H1 (cell line): ENCODE data around the gene HIPK1. TPM values are rescaled to one million over a fixed set of nuclear protein-coding genes. Genes with fewer than 3 reads are reported as not detected.

ENCODE experiments used
- CTCF ChIA-PET: fragments of 300-600 bp; sonication (Branson Sonifier 250); formaldehyde crosslinking; loops from one replicate; lab custom pipeline; 2021; ENCODE audit not compliant: partially characterized antibody; lab: Charles Lee
- POLR2A ChIA-PET: fragments of 300-600 bp; sonication (Branson Sonifier 250); formaldehyde crosslinking; loops from one replicate; lab custom pipeline; 2021; ENCODE audit warnings: inconsistent platforms; ENCODE audit not compliant: partially characterized antibody; lab: Charles Lee
- DNase-seq, 2 experiments: peaks; one replicate each; pipeline versions ENCODE4 v3.0.0 to v3.0.0-alpha.2; 2010 to 2022; ENCODE audit warnings: low spot score in 2 of 2, low read depth in 1 of 2, mixed read lengths in 1 of 2
- FAIRE-seq: peaks from 2 replicates; lab custom pipeline; 2011; peaks lifted over from hg19 to GRCh38; lab: Jason Lieb, UNC
- H2AFZ ChIP-seq: 2 replicates; pipeline ENCODE4 v1.8.1; 2012; ENCODE audit warnings: low read length, inconsistent platforms
- H2AK5ac ChIP-seq: 2 replicates; pipeline ENCODE4 v1.6.1; 2013; ENCODE audit warnings: low read depth, low read length
- H2BK120ac ChIP-seq: replicated peaks from 2 replicates; pipeline ENCODE3; 2013; ENCODE audit warnings: low read depth, low read length, inconsistent platforms
- H2BK12ac ChIP-seq: 2 replicates; pipeline ENCODE4 v1.6.1; 2013; ENCODE audit warnings: low read depth, low read length
- H2BK15ac ChIP-seq: 2 replicates; pipeline ENCODE4 v1.6.1; 2013; ENCODE audit warnings: low read length
- H2BK20ac ChIP-seq: 2 replicates; pipeline ENCODE4 v1.6.1; 2013; ENCODE audit warnings: low read length
- H2BK5ac ChIP-seq: 2 replicates; pipeline ENCODE4 v1.6.1; 2013; ENCODE audit warnings: low read depth, low read length
- H3K14ac ChIP-seq: 2 replicates; pipeline ENCODE4 v1.6.1; 2013; ENCODE audit warnings: inconsistent platforms; ENCODE audit not compliant: insufficient read length
- H3K18ac ChIP-seq: 2 replicates; pipeline ENCODE4 v1.6.1; 2013; ENCODE audit warnings: low read length; ENCODE audit errors: extremely low read depth
- H3K23ac ChIP-seq: 2 replicates; pipeline ENCODE4 v1.6.1; 2013; ENCODE audit warnings: inconsistent platforms; ENCODE audit not compliant: insufficient read length
- H3K23me2 ChIP-seq: 2 replicates; pipeline ENCODE4 v1.6.1; 2013; ENCODE audit warnings: low read depth, low read length
- H3K27ac ChIP-seq: 2 replicates; pipeline ENCODE4 v1.6.1; 2011; ENCODE audit warnings: low read depth, low read length, inconsistent platforms
- H3K27me3 ChIP-seq, 4 experiments: replicated peaks in 1 of 4; 1 replicate in 1 of 4; 2 replicates in 3 of 4; pipeline versions ENCODE4 v1.6.1 to v1.8.1; 2011 to 2013; ENCODE audit warnings: low read length in 3 of 4, mild to moderate bottlenecking in 3 of 4, inconsistent platforms in 2 of 4, mixed read lengths in 2 of 4, moderate library complexity in 1 of 4; ENCODE audit not compliant: control insufficient read depth in 3 of 4, insufficient read depth in 3 of 4; ENCODE audit errors: extremely low read depth in 1 of 4
- H3K36me3 ChIP-seq, 4 experiments: 2 replicates each; pipeline versions ENCODE4 v1.6.1 to v1.8.1; 2011 to 2013; ENCODE audit warnings: mild to moderate bottlenecking in 4 of 4, low read length in 3 of 4, moderate library complexity in 2 of 4, control low read depth in 1 of 4, inconsistent platforms in 1 of 4; ENCODE audit not compliant: insufficient read depth in 4 of 4, control insufficient read depth in 2 of 4
- H3K4ac ChIP-seq: replicated peaks from 2 replicates; pipeline ENCODE3; 2013; ENCODE audit warnings: low read length, low read depth, mixed read lengths, inconsistent platforms; ENCODE audit not compliant: insufficient read length
- H3K4me1 ChIP-seq, 4 experiments: replicated peaks in 1 of 4; 1 replicate in 1 of 4; 2 replicates in 3 of 4; pipeline versions ENCODE4 v1.6.1 to v1.8.1; 2011 to 2013; ENCODE audit warnings: low read length in 3 of 4, inconsistent platforms in 2 of 4, mixed read lengths in 1 of 4; ENCODE audit not compliant: insufficient read depth in 4 of 4, control insufficient read depth in 3 of 4
- H3K4me2 ChIP-seq, 2 experiments: 2 replicates each; pipeline versions ENCODE4 v1.6.1 to v1.8.1; 2011 to 2013; ENCODE audit warnings: low read depth in 2 of 2, low read length in 2 of 2, control low read depth in 1 of 2, inconsistent platforms in 1 of 2, mild to moderate bottlenecking in 1 of 2; ENCODE audit not compliant: insufficient read depth in 1 of 2
- H3K4me3 ChIP-seq, 4 experiments: fragments of 200-600, 300-600 bp in 1 of 4; sonication (generic), shearing (Covaris generic), sonication (Bioruptor Twin) in 1 of 4; 2 replicates each; pipeline versions ENCODE4 v1.5.1 to v1.8.1; 2011 to 2016; ENCODE audit warnings: low read length in 4 of 4, low read depth in 3 of 4, control low read depth in 2 of 4, inconsistent platforms in 2 of 4, mild to moderate bottlenecking in 2 of 4, mixed read lengths in 1 of 4, moderate library complexity in 1 of 4; ENCODE audit not compliant: insufficient read depth in 2 of 4; ENCODE audit errors: extremely low read depth in 1 of 4
- H3K56ac ChIP-seq: replicated peaks from 2 replicates; pipeline ENCODE3; 2013; ENCODE audit warnings: low read depth, mild to moderate bottlenecking, mixed read lengths, low read length, inconsistent platforms; ENCODE audit not compliant: insufficient read length
- H3K79me1 ChIP-seq: 2 replicates; pipeline ENCODE4 v1.6.1; 2013; ENCODE audit warnings: low read depth, low read length, control low read depth
- H3K79me2 ChIP-seq, 2 experiments: 2 replicates each; pipeline versions ENCODE4 v1.6.1 to v1.8.1; 2012 to 2013; ENCODE audit warnings: low read length in 2 of 2, mild to moderate bottlenecking in 2 of 2, inconsistent platforms in 1 of 2; ENCODE audit not compliant: insufficient read depth in 2 of 2, control insufficient read depth in 1 of 2
- H3K9ac ChIP-seq, 4 experiments: replicated peaks in 1 of 4; 1 replicate in 1 of 4; 2 replicates in 3 of 4; pipeline versions ENCODE4 v1.6.1 to v1.8.1; 2011 to 2013; ENCODE audit warnings: low read depth in 3 of 4, low read length in 3 of 4, control low read depth in 2 of 4, mild to moderate bottlenecking in 2 of 4, moderate library complexity in 2 of 4, inconsistent platforms in 1 of 4; ENCODE audit errors: extremely low read depth in 1 of 4
- H3K9me3 ChIP-seq, 2 experiments: 2 replicates each; pipeline versions ENCODE4 v1.6.1 to v1.8.1; 2012 to 2013; ENCODE audit warnings: mild to moderate bottlenecking in 2 of 2, moderate library complexity in 2 of 2, control low read depth in 1 of 2, inconsistent platforms in 1 of 2, low read depth in 1 of 2, low read length in 1 of 2, mixed read lengths in 1 of 2; ENCODE audit not compliant: insufficient read depth in 2 of 2
- H4K20me1 ChIP-seq, 2 experiments: replicated peaks in 1 of 2; 2 replicates each; pipeline versions ENCODE3 to v1.8.1; 2011 to 2013; ENCODE audit warnings: inconsistent platforms in 2 of 2, low read length in 2 of 2, mild to moderate bottlenecking in 1 of 2; ENCODE audit not compliant: insufficient read depth in 2 of 2, control insufficient read depth in 1 of 2
- H4K5ac ChIP-seq: 2 replicates; pipeline ENCODE4 v1.6.1; 2013; ENCODE audit warnings: low read length, low read depth, mixed read lengths, inconsistent platforms; ENCODE audit not compliant: insufficient read length
- H4K8ac ChIP-seq: 2 replicates; pipeline ENCODE4 v1.8.0; 2013; ENCODE audit warnings: mild to moderate bottlenecking, moderate library complexity, low read length, inconsistent platforms; ENCODE audit not compliant: insufficient read depth; ENCODE audit errors: extremely low read depth
- H4K91ac ChIP-seq: replicated peaks from 2 replicates; pipeline ENCODE3; 2013; ENCODE audit warnings: low read length, mixed read lengths, inconsistent platforms; ENCODE audit not compliant: insufficient read length
- ASH2L ChIP-seq: fragments of 200-600, 300-600 bp; sonication (generic); IDR thresholded peaks from one replicate; pipeline ENCODE4 v1.7.1; 2017; ENCODE audit warnings: low read length
- CHD1 ChIP-seq: IDR thresholded peaks from 2 replicates; pipeline ENCODE4 v1.6.1; 2012; ENCODE audit warnings: low read depth, low read length, improper control_type of control experiment
- CREB1 ChIP-seq: IDR thresholded peaks from 2 replicates; pipeline ENCODE4 v1.6.1; 2012; ENCODE audit warnings: inconsistent platforms
- EP300 ChIP-seq, 2 experiments: IDR thresholded peaks; 1 replicate in 1 of 2; 2 replicates in 1 of 2; pipeline ENCODE4 v1.6.1; 2011 to 2012; ENCODE audit warnings: low read depth in 2 of 2, low read length in 2 of 2, mild to moderate bottlenecking in 2 of 2, borderline replicate concordance in 1 of 2, inconsistent platforms in 1 of 2, moderate library complexity in 1 of 2
- FOSL1 ChIP-seq: IDR thresholded peaks from 2 replicates; pipeline ENCODE4 v1.6.1; 2011; ENCODE audit warnings: mild to moderate bottlenecking, low read depth, low read length, moderate library complexity; ENCODE audit not compliant: insufficient read depth
- HDAC2 ChIP-seq, 2 experiments: fragments of 300-600 bp in 1 of 2; sonication (generic) in 1 of 2; IDR thresholded peaks; 2 replicates each; pipeline ENCODE4 v1.6.1; 2011 to 2012; ENCODE audit warnings: low read depth in 2 of 2, low read length in 2 of 2, mild to moderate bottlenecking in 2 of 2, moderate library complexity in 2 of 2, borderline replicate concordance in 1 of 2, inconsistent platforms in 1 of 2
- JUN ChIP-seq: IDR thresholded peaks from 2 replicates; pipeline ENCODE4 v1.6.1; 2011; ENCODE audit warnings: low read depth, mild to moderate bottlenecking, improper control_type of control experiment, low read length
- KDM4A ChIP-seq: IDR thresholded peaks from one replicate; pipeline ENCODE4 v1.7.1; 2012; ENCODE audit warnings: low read depth, mild to moderate bottlenecking, moderate library complexity, low read length, inconsistent platforms; ENCODE audit not compliant: severe bottlenecking
- RNF2 ChIP-seq: fragments of 200-900, 300-1000 bp; sonication (generic); IDR thresholded peaks from 2 replicates; pipeline ENCODE4 v1.7.1; 2016; ENCODE audit warnings: borderline replicate concordance, low read depth, mild to moderate bottlenecking, antibody characterized with exemption, low read length; ENCODE audit not compliant: poor library complexity, severe bottlenecking; ENCODE audit errors: missing control alignments
- SIRT6 ChIP-seq: IDR thresholded peaks from one replicate; pipeline ENCODE4 v1.7.1; 2012; ENCODE audit warnings: low read length, inconsistent platforms
- SP4 ChIP-seq: IDR thresholded peaks from 2 replicates; pipeline ENCODE4 v1.6.1; 2012; ENCODE audit warnings: low read length, inconsistent platforms
- TAF7 ChIP-seq: optimal IDR thresholded peaks from 2 replicates; pipeline ENCODE3; 2011; ENCODE audit warnings: low read depth, mild to moderate bottlenecking, inconsistent platforms, low read length, moderate library complexity, borderline replicate concordance
- TBP ChIP-seq: IDR thresholded peaks from 2 replicates; pipeline ENCODE4 v1.6.1; 2011; ENCODE audit warnings: low read depth, low read length, improper control_type of control experiment
- WGBS, 2 experiments: shearing (Covaris generic) in 1 of 2; methylation state at CpG; one replicate each; pipeline versions ENCODE4 v1.1.6 to v1.1.7; 2013 to 2015; ENCODE audit warnings: low lambda C conversion rate in 2 of 2, mixed read lengths in 2 of 2, inconsistent platforms in 1 of 2, low coverage in 1 of 2, missing lambda C conversion rate in 1 of 2; ENCODE audit not compliant: insufficient replicate concordance in 2 of 2, insufficient coverage in 1 of 2, insufficient read length in 1 of 2; ENCODE audit errors: extremely low coverage in 1 of 2, missing lambda C conversion rate in 1 of 2; 5-methylcytosine and 5-hydroxymethylcytosine counted together
- polyA plus RNA-seq, 7 experiments: library from polyadenylated mRNA; depleted of rRNA in 3 of 7; stranded (reverse) in 5 of 7; unstranded in 2 of 7; fragments of >200 nt in 5 of 7; fragments of 200-250 nt in 2 of 7; gene quantifications; 1 replicate in 5 of 7; 2 replicates in 1 of 7; 4 replicates in 1 of 7; pipeline versions ENCODE4 v1.2.1 to v1.2.3, GENCODE V29; 2011 to 2013; ENCODE audit warnings: missing spikeins in 2 of 7, mixed read lengths in 2 of 7
- total RNA-seq: library from RNA; stranded (reverse); fragmentation: NEBNext Ultra II Directional; extraction: Animal tissue kit (Norgen Biotek cat#: 25700); gene quantifications from 2 replicates; pipeline ENCODE4 v1.2.1, GENCODE V29; 2021

The HIPK1 gene
- total and polyA plus RNA-seq, 2 of the 8 experiments (the other 6 are each of a cell fraction or from before 2014, with no cell fraction given): 46.2 to 64.3 TPM

DNA sequence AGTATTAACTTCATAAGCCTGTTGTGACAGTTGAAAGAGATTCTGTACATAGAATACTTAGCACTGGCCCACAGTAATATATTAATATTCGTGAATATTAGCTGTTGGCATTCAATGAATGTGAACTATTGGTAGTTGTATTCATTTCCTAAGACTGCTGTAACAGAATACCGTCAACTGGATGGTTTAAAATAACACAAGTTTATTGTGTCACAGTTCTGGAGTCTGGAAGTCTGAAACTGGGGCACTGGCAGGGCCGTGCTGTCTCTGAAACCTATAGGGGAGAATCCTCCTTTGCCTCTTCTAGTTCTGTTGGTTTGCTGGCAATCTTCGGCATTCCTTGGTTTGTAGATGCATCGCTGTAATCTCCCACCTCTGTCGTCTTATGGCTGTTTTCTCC lies 97.7 kb downstream of the HIPK1 start:
- H2BK120ac ChIP-seq: peak overlapping the region; percentile 61
- POLR2A ChIA-PET: interaction anchor here (1.1 kb wide), 1 partner anchor 11 kb away, joined by 3 read pairs; no protein-coding TSS in a partner anchor
- peaks cover 0 to 11% of the 10 kb centered on the region in 2 experiments; a peak in 1 of 4 replicates for H3K79me2 ChIP-seq
- no peaks in the 10 kb centered on the region for H3K79me1 ChIP-seq
- H4K91ac ChIP-seq: no peak overlapping the region
- H3K4me3 ChIP-seq: no peak overlapping the region
- H3K56ac ChIP-seq: no peak overlapping the region
- peaks cover 3% of the 10 kb centered on the region; the same call in 1 of the 2 replicates for H3K23me2 ChIP-seq
- H2AFZ ChIP-seq: no peak overlapping the region
- H3K4ac ChIP-seq: no peak overlapping the region
- H3K4me2 ChIP-seq: no peak overlapping the region
- no peak overlapping the region for H2AK5ac ChIP-seq
- no peak overlapping the region for H2BK20ac ChIP-seq
- DNase-seq: no peak
- no peak overlapping the region; the same call in 1 of the 2 replicates for H3K18ac ChIP-seq
- no peak overlapping the region for H3K14ac ChIP-seq
- no peak overlapping the region for H2BK5ac ChIP-seq
- H4K20me1 ChIP-seq: no peaks in the 10 kb centered on the region
- no peaks in the 10 kb centered on the region; a peak in 1 of 7 replicates for H3K27me3 ChIP-seq
- no peak overlapping the region for H4K5ac ChIP-seq
- H3K23ac ChIP-seq: no peak overlapping the region
- H2BK15ac ChIP-seq: no peak overlapping the region
- H3K27ac ChIP-seq: no peak overlapping the region
- H3K36me3 ChIP-seq: peaks cover 0 to 3% (median 0%) of the 10 kb centered on the region in 4 experiments; a peak in 1 of 8 replicates
- H3K4me1 ChIP-seq: peaks cover 3 to 20% (median 7%) of the 10 kb centered on the region in 4 experiments; a peak in 5 of 7 replicates
- no peak overlapping the region for H2BK12ac ChIP-seq
- no peak overlapping the region for H4K8ac ChIP-seq
- FAIRE-seq: no peak
- H3K9me3 ChIP-seq: no peaks in the 10 kb centered on the region; a peak in 1 of 4 replicates
- H3K9ac ChIP-seq: no peak overlapping the region
- WGBS, 2 experiments: 92% methylated on average over 6 of the region's 6 CpGs; no CpG with 5 or more reads in 1 of the 2 experiments
- CTCF ChIA-PET: interaction anchor here (0.7 to 1.3 kb wide), 2 partner anchors 9 to 93 kb away, joined by 3 to 4 read pairs; no protein-coding TSS in a partner anchor
- no peak for TF ChIP-seq FOSL1
- TF ChIP-seq CREB1: no peak
- no peak for TF ChIP-seq CHD1
- TF ChIP-seq JUN: no peak
- TF ChIP-seq SP4: no peak
- no peak for TF ChIP-seq TAF7
- no peak for TF ChIP-seq RNF2
- no peak for TF ChIP-seq HDAC2 (IDR thresholded peaks at IDR 0.05; ENCODE audit: borderline replicate concordance in 1 of 2, low read depth in 2 of 2, low read length in 2 of 2)
- no peak for TF ChIP-seq KDM4A
- no peak for TF ChIP-seq EP300 (IDR thresholded peaks at IDR 0.05; ENCODE audit: borderline replicate concordance in 1 of 2, low read depth in 2 of 2, low read length in 2 of 2)
- no peak for TF ChIP-seq SIRT6
- TF ChIP-seq TBP: no peak
- no peak for TF ChIP-seq ASH2L
